PC-9 (cell line): ENCODE results near the gene GRK4. TPM values are rescaled to one million over a fixed set of nuclear protein-coding genes. Genes with fewer than 3 reads are reported as not detected.

ENCODE experiments used
- BruUV-seq: library from RNA; stranded (reverse); fragments of 400-500 nt; replicated peaks from 2 replicates; lab custom pipeline; 2021; lab: Mats Ljungman, UMichigan
- CTCF ChIA-PET: fragments of 300-600 bp; sonication (Branson Sonifier 250); formaldehyde crosslinking; loops from one replicate; lab custom pipeline; 2022; ENCODE audit warnings: antibody characterized with exemption; lab: Charles Lee
- POLR2A ChIA-PET: fragments of 300-600 bp; sonication (Branson Sonifier 250); formaldehyde crosslinking; loops from one replicate; lab custom pipeline; 2022; ENCODE audit warnings: antibody characterized with exemption; ENCODE audit not compliant: unreplicated experiment; lab: Charles Lee
- DNase-seq, 2 experiments: peaks; one replicate each; pipeline versions ENCODE4 v3.0.0 to v3.0.0-alpha.2; 2015 to 2022; ENCODE audit warnings: mixed read lengths in 1 of 2
- H2AFZ ChIP-seq: fragments of 200-600 bp; sonication (generic); 2 replicates; pipeline ENCODE4 v1.8.1; 2017; ENCODE audit warnings: antibody characterized with exemption
- H3F3A ChIP-seq: fragments of 200-600 bp; sonication (generic); 2 replicates; pipeline ENCODE4 v1.8.1; 2017; ENCODE audit warnings: antibody characterized with exemption, mild to moderate bottlenecking, low read depth; ENCODE audit not compliant: insufficient read depth
- H3K27ac ChIP-seq: fragments of 200-600 bp; sonication (generic); 2 replicates; pipeline ENCODE4 v1.6.1; 2016; ENCODE audit warnings: mixed run types
- H3K27me3 ChIP-seq: fragments of 200-600 bp; sonication (generic); 2 replicates; pipeline ENCODE4 v1.6.1; 2016; ENCODE audit warnings: low read depth, mixed run types; ENCODE audit not compliant: insufficient read depth
- H3K36me3 ChIP-seq: fragments of 200-600 bp; sonication (generic); 2 replicates; pipeline ENCODE4 v1.6.1; 2016; ENCODE audit warnings: low read depth, mixed run types
- H3K4me1 ChIP-seq: fragments of 200-600 bp; sonication (generic); replicated peaks from 2 replicates; pipeline ENCODE4 v1.6.1; 2016; ENCODE audit warnings: mixed run types; ENCODE audit not compliant: insufficient read depth
- H3K4me2 ChIP-seq: fragments of 200-600 bp; sonication (generic); 2 replicates; pipeline ENCODE4 v1.6.1; 2017; ENCODE audit warnings: mixed run types
- H3K4me3 ChIP-seq: fragments of 200-600 bp; sonication (generic); 2 replicates; pipeline ENCODE4 v1.6.1; 2016; ENCODE audit warnings: mixed run types
- H3K79me2 ChIP-seq: fragments of 200-600 bp; sonication (generic); 2 replicates; pipeline ENCODE4 v1.6.1; 2017; ENCODE audit warnings: low read depth, mixed run types
- H3K9me2 ChIP-seq: fragments of 200-600 bp; sonication (generic); 2 replicates; pipeline ENCODE4 v1.8.1; 2017; ENCODE audit warnings: mild to moderate bottlenecking; ENCODE audit not compliant: insufficient read depth
- H3K9me3 ChIP-seq: fragments of 200-600 bp; sonication (generic); 2 replicates; pipeline ENCODE4 v1.8.1; 2016; ENCODE audit warnings: low read depth; ENCODE audit not compliant: insufficient read depth
- H4K20me1 ChIP-seq: fragments of 200-600 bp; sonication (generic); 2 replicates; pipeline ENCODE4 v1.8.1; 2017; ENCODE audit not compliant: insufficient read depth
- EZH2 ChIP-seq: fragments of 200-600 bp; sonication (generic); IDR thresholded peaks from 2 replicates; pipeline ENCODE4 v1.8.0; 2017; ENCODE audit warnings: antibody characterized with exemption, low read depth
- intact Hi-C: fragments of 100-400 bp; cut with micrococcal nuclease; formaldehyde crosslinking; loops from one replicate; pipeline ENCODE4 v1.10.0; 2022; ENCODE audit not compliant: unreplicated experiment
- total RNA-seq: library from RNA; stranded (reverse); gene quantifications from 2 replicates; pipeline ENCODE4 v1.2.3, GENCODE V29; 2021
- TF ChIP-seq, protein P1 (sequence below): fragments of 200-600 bp; sonication (generic); conservative IDR thresholded peaks from 2 replicates; pipeline ENCODE4 v1.6.1; 2017; ENCODE audit warnings: mixed run types, antibody characterized with exemption, mild to moderate bottlenecking, moderate library complexity

Gene GRK4
- total RNA-seq, 1 experiment from 2014 or later, result 3.1 TPM

DNA sequence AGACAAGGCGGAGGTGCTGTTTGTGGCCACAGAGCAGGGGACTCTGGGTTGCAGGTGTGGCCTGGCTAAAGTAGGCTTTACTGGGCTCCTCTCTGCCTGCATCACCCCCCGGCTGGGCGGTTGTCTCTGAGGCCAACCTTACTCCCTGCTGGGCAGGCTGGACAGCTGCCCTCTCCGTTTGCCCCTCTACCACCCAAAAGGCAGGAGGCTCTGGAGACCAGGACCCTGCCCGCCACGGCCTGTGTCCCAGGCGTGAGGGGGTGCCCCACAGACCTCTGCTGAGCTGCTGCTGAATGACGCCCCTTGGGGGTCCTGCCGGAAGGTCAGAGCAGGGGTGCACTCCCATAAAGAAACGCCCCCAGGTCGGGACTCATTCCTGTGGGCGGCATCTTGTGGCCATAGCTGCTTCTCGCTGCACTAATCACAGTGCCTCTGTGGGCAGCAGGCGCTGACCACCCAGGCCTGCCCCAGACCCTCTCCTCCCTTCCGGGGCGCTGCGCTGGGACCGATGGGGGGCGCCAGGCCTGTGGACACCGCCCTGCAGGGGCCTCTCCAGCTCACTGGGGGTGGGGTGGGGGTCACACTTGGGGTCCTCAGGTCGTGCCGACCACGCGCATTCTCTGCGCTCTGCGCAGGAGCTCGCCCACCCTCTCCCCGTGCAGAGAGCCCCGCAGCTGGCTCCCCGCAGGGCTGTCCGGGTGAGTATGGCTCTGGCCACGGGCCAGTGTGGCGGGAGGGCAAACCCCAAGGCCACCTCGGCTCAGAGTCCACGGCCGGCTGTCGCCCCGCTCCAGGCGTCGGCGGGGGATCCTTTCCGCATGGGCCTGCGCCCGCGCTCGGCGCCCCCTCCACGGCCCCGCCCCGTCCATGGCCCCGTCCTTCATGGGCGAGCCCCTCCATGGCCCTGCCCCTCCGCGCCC is 110.0 kb downstream of the GRK4 start:
- H3K9me2 ChIP-seq, result no peaks in the 10 kb centered on the region
- peaks cover 31% of the 10 kb centered on the region for H3K79me2 ChIP-seq
- intact Hi-C loops, result loop anchor here (1.0 to 5.0 kb wide), 2 partner anchors 12 to 884 kb away; no protein-coding TSS in a partner anchor
- no peak for DNase-seq
- no peak overlapping the region for H3K27ac ChIP-seq
- H4K20me1 ChIP-seq, result no peaks in the 10 kb centered on the region; the same call in 1 of the 2 replicates
- TSS peak; percentile 19 for BruUV-seq
- no peaks in the 10 kb centered on the region for H3F3A ChIP-seq
- H3K4me2 ChIP-seq, result peak overlapping the region; percentile 76
- CTCF ChIA-PET, result no interaction called here
- no peak for TF ChIP-seq EZH2
- TF ChIP-seq, protein P1, sequence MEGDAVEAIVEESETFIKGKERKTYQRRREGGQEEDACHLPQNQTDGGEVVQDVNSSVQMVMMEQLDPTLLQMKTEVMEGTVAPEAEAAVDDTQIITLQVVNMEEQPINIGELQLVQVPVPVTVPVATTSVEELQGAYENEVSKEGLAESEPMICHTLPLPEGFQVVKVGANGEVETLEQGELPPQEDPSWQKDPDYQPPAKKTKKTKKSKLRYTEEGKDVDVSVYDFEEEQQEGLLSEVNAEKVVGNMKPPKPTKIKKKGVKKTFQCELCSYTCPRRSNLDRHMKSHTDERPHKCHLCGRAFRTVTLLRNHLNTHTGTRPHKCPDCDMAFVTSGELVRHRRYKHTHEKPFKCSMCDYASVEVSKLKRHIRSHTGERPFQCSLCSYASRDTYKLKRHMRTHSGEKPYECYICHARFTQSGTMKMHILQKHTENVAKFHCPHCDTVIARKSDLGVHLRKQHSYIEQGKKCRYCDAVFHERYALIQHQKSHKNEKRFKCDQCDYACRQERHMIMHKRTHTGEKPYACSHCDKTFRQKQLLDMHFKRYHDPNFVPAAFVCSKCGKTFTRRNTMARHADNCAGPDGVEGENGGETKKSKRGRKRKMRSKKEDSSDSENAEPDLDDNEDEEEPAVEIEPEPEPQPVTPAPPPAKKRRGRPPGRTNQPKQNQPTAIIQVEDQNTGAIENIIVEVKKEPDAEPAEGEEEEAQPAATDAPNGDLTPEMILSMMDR, result no peak
- H3K36me3 ChIP-seq, result no peaks in the 10 kb centered on the region
- no peaks in the 10 kb centered on the region for H3K27me3 ChIP-seq
- H3K4me1 ChIP-seq, result peaks cover 9% of the 10 kb centered on the region
- peak overlapping the region; percentile 59 for H3K4me3 ChIP-seq
- POLR2A ChIA-PET, result interaction anchor here (0.5 to 0.7 kb wide), 3 partner anchors 40 to 689 kb away, joined by 5 to 7 read pairs (median 6); partner anchors contain the start of genes GRK4 and NOP14
- peak overlapping the region; percentile 77; the same call in 1 of the 2 replicates for H2AFZ ChIP-seq
- H3K9me3 ChIP-seq, result no peaks in the 10 kb centered on the region

DNA sequence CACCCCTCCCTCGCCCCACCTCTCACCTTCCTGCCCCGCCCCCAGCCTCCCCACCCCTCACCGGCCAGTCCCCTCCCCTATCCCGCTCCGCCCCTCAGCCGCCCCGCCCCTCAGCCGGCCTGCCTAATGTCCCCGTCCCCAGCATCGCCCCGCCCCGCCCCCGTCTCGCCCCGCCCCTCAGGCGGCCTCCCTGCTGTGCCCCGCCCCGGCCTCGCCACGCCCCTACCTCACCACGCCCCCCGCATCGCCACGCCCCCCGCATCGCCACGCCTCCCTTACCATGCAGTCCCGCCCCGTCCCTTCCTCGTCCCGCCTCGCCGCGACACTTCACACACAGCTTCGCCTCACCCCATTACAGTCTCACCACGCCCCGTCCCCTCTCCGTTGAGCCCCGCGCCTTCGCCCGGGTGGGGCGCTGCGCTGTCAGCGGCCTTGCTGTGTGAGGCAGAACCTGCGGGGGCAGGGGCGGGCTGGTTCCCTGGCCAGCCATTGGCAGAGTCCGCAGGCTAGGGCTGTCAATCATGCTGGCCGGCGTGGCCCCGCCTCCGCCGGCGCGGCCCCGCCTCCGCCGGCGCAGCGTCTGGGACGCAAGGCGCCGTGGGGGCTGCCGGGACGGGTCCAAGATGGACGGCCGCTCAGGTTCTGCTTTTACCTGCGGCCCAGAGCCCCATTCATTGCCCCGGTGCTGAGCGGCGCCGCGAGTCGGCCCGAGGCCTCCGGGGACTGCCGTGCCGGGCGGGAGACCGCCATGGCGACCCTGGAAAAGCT is 110.9 kb downstream of the GRK4 start, which contains the start of the genes HTT and HTT-AS:
HTT (plus strand) TSS at position 604 of the 768 bp plus-strand sequence; CDS start at position 749, 145 bp downstream.
HTT-AS (minus strand) TSS at position 461 of the 768 bp plus-strand sequence.
- no TSS peak for BruUV-seq

More for the DNA sequence above, 110.9 kb downstream of the GRK4 start, which contains the start of the genes HTT and HTT-AS:
- H3K9me2 ChIP-seq, result no peaks in the 10 kb centered on the region
- H2AFZ ChIP-seq, result peak within 1 kb of the TSS; percentile 94
- DNase-seq, result peak; percentile 80 to 94
- peak within 1 kb of the TSS; percentile 87 for H3K4me3 ChIP-seq
- H3K79me2 ChIP-seq, result peaks cover 38% of the 10 kb centered on the region
- H4K20me1 ChIP-seq, result no peaks in the 10 kb centered on the region; the same call in 1 of the 2 replicates
- H3K4me2 ChIP-seq, result peak within 1 kb of the TSS; percentile 90
- H3K27ac ChIP-seq, result peak within 1 kb of the TSS; percentile 63
- H3F3A ChIP-seq, result no peaks in the 10 kb centered on the region
- H3K36me3 ChIP-seq, result no peaks in the 10 kb centered on the region
- no peaks in the 10 kb centered on the region for H3K27me3 ChIP-seq
- H3K4me1 ChIP-seq, result peaks cover 9% of the 10 kb centered on the region
- intact Hi-C loops, result loop anchor here (1.0 to 5.0 kb wide), 2 partner anchors 11 to 883 kb away; no protein-coding TSS in a partner anchor
- CTCF ChIA-PET, result no interaction called here
- H3K9me3 ChIP-seq, result no peaks in the 10 kb centered on the region
- POLR2A ChIA-PET, result interaction anchor here (0.5 to 0.6 kb wide), 2 partner anchors 39 to 307 kb away, joined by 7 to 16 read pairs; no protein-coding TSS in a partner anchor
- TF ChIP-seq EZH2, result no peak
- TF ChIP-seq, protein P1, result no peak
